Measurements from ENCODE around the gene ZCCHC17.

GRCh38 chr1:31380181-31380580, 83.3 kb downstream of the ZCCHC17 start:
- TF ChIP-seq CTCF (IDR thresholded peaks at IDR 0.05) (no peak), POLR2A (IDR thresholded peaks at IDR 0.05) (no peak)
